ENCODE data around the gene SH3GL2.

The SH3GL2 gene

DNA sequence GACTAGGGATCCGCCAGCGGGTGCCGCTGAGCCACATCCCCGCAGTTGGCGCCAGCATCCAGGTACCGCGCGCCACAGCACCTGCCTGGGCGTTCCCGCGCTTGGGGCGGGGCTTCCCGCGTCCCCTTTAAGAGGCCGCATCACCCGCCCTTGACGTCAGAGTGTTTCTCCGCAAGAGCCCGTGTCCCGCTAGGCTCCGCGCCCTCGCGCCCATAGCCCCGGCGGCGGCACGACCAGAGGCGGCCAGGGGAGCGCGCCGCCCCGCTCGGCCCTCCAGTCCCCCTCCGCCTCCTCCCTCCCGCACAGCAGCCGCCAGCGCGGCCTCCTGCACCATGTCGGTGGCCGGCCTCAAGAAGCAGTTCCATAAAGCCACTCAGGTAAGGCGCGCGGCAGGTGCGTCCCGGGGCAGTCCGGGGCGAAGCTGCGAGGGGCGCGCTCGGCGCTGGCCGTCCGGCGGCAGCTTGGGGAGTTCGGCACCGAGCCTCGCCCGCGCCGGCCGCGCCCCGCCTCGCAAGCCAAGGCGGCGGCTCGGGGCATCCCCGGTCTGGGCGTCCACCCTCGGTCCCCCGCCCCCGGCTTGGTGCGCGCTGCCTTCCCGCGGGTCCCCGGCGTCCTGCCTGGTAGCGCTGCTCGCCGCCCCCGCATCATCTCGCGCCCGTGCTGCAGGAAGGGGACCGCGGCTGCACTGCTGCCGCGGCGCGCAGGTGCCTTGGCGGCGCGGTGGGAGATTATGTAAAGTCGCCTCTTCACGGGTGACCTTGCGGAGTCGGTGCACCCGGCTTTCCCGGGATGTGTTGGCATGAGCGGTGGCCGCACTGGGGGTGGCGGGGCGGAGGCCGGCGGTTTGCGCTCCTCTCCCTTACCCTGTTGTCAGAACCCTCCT is at the start of gene SH3GL2:
Gene SH3GL2, plus strand, starts transcription at position 156 of the 883 bp plus-strand sequence.
- TF ChIP-seq, protein P1, sequence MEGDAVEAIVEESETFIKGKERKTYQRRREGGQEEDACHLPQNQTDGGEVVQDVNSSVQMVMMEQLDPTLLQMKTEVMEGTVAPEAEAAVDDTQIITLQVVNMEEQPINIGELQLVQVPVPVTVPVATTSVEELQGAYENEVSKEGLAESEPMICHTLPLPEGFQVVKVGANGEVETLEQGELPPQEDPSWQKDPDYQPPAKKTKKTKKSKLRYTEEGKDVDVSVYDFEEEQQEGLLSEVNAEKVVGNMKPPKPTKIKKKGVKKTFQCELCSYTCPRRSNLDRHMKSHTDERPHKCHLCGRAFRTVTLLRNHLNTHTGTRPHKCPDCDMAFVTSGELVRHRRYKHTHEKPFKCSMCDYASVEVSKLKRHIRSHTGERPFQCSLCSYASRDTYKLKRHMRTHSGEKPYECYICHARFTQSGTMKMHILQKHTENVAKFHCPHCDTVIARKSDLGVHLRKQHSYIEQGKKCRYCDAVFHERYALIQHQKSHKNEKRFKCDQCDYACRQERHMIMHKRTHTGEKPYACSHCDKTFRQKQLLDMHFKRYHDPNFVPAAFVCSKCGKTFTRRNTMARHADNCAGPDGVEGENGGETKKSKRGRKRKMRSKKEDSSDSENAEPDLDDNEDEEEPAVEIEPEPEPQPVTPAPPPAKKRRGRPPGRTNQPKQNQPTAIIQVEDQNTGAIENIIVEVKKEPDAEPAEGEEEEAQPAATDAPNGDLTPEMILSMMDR (conservative IDR thresholded peaks at IDR 0.05) = no peak; the same call in 1 of the 2 replicates

DNA sequence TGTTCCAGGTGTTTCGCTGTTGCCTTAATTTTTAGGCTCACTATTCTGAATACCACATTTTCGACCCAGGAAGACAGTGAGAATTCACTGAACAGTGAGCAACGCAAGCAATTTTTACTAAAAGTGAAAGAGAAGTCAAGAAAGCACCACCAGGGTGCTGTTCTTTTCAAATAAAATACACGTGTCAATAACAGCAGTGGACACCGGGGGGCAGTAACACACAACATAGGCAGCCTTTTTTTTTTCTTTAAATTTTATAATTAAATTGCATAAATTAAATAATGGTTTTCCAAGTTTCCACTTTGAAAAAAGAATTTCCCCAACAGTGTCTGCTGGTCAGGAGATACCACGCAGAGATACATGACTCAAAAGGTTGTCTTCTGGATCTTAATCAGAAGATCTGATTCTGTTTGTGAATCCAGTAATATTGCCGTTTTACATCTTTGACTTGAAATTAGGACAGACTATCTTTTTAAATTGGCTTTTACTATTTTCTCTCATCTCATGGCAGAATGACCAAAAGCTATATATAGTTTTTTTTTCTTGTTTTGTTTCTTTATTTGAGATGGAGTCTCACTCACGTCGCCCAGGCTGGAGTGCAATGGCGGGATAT is 47.1 kb upstream of the SH3GL2 start:
- TF ChIP-seq, protein P1 (conservative IDR thresholded peaks at IDR 0.05) = peak; percentile 94
- no peak overlapping the region for H3K27ac ChIP-seq

More for the DNA sequence above, at the start of gene SH3GL2:
- H3K27ac ChIP-seq = peak within 1 kb of the TSS; percentile 33; the same call in 1 of the 2 replicates

DNA sequence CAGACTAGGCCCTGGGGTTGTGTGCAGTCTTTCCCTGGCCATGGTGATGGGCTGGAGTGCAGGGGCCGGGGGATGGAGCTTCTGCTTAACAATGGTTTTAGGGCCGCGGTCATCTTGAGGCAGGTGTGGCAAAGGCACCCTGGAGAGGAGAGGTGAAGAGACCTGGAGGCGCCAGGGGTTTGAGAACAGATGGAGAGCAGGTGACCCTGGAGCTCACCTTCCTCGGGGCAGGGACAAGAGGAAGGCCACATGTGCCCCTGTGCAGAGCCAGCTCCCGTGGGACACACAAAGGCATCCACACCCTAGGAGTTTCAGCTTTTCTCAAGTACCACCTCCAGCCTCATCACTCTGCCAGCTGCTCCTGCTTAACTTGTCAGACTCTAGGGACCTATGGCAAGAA is 46.4 kb upstream of the SH3GL2 start:
- TF ChIP-seq, protein P1 (conservative IDR thresholded peaks at IDR 0.05) = no peak
- H3K27ac ChIP-seq = no peak overlapping the region

DNA sequence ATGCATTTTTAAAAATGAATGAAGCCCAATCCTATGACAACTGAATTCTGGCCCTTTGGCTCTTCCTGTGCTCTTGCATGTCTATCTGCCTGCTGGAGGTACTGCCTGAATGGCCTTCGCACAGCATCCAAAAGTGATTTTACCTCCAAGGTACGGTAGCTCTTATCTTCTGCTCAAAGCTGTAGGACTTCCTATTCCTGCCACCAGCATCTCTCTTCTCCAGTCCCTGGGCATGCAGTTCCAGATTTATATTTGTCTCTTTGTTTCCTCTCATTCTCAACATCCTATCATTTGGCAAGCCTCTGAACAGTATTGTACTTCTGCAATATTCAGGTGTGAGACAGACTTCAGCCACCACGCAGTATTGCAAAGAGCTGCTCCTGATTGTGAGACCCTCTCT is 43.7 kb upstream of the SH3GL2 start:
- TF ChIP-seq, protein P1 (conservative IDR thresholded peaks at IDR 0.05) = no peak
- no peak overlapping the region for H3K27ac ChIP-seq

DNA sequence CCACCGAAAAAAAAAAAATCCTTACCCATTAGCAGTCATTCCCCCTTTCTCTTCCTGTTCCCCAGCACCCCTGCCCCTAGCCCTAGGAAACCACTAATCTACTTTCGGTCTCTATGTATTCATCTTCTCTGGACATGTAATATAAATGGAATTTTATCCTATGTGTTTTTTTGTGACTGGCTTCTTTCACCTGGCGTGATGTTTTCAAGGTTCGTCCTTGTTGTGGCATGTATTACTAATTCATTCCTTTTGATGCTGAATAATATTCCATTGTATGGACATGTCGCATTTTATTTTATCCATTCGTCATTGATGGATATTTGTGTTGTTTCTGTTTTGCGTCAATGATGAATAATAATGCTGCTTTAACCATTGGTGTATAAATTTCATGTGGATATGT is 42.8 kb upstream of the SH3GL2 start:
- no peak overlapping the region for H3K27ac ChIP-seq
- TF ChIP-seq, protein P1 (conservative IDR thresholded peaks at IDR 0.05) = no peak

DNA sequence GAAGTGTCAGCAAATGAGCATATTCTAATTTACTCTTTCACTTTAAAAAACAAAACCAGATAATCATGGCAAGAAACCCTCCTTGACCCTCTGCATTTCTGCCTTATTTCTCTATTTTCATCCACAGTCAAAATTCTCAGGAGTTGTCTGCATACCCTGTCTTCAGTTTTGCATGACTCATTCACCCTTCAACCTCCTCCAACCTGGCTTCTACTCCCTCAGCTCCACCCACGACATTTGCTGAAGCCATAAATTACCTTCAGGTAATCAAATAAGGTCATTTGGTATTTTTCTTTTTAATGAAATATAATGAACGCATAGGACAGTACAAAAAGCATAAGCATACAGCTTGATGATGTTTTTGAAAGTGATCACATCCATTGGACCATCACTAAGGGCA is 27.8 kb upstream of the SH3GL2 start:
- no peak overlapping the region for H3K27ac ChIP-seq
- TF ChIP-seq, protein P1 (conservative IDR thresholded peaks at IDR 0.05) = no peak

DNA sequence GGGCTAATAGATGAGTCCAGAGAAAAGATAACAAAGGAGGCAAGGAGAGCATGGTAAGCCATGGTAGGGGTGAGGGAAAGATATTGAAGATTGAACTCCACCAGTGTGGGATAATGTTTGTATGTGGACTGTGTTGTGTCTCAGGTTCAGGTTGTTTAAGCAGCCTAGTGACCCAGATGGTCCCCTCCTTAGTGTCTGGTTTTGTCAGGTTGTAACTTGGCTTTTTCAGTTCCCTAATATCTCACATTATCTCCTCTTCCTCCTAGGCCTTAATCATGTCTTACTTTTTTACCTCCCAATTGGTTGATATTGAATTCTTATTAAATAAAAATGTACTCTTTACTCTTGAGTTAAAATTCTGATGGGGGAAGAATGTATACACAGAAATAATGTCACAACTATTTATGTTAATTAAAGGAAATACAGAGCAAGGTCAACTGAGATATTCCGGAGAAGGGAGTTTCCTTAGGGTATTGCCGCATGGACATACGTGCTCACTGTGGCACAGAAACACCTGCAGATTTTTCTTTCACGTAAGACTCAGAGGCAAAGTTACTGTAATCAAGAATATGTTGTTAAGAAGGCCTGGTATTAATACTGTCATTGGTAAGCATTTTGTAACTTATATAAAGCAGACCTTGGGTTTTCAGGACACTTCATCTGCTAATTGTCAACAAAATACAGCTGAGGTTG is 23.4 kb upstream of the SH3GL2 start:
- TF ChIP-seq, protein P1 (conservative IDR thresholded peaks at IDR 0.05) = no peak
- H3K27ac ChIP-seq = no peak overlapping the region
